GM20000 (cell line): ENCODE measurements around the gene DNM2.
A peak's percentile ranks its signal among the peaks of the same experiment; 100 is the strongest.
"Not testable (repeated sequence)": the region's sequence is repeated elsewhere in the genome, so short reads cannot be mapped to it uniquely, and the experiment has no call there.

ENCODE experiments used
- DNase-seq: peaks from one replicate; pipeline ENCODE4 v3.0.0; 2012; ENCODE audit warnings: low spot score
- CTCF ChIP-seq: IDR thresholded peaks from 2 replicates; pipeline ENCODE4 v1.5.1; 2012; ENCODE audit warnings: mild to moderate bottlenecking, control low read depth; ENCODE audit errors: extremely low read depth, missing control alignments

Gene DNM2

GRCh38 chr19:10717356-10718204, at the start of gene DNM2:
TSS of gene DNM2 (plus strand) at chr19:10718079. CDS start at chr19:10718243, 164 bp downstream.
- TF ChIP-seq CTCF, result peak; percentile 20
- DNase-seq, result peak; percentile 98

GRCh38 chr19:10669246-10669645, 48.6 kb upstream of the DNM2 start:
- no peak for TF ChIP-seq CTCF
- DNase-seq, result no peak

- DNase-seq, result no peak
- no peak for TF ChIP-seq CTCF
Measured at GRCh38 chr19:10670182-10670581, 47.7 kb upstream of the DNM2 start.

- no peak for TF ChIP-seq CTCF
Measured at GRCh38 chr19:10670876-10671804, 46.7 kb upstream of the DNM2 start.

GRCh38 chr19:10671922-10672321, 46.0 kb upstream of the DNM2 start:
- DNase-seq, result not testable (repeated sequence)

More at GRCh38 chr19:10670876-10671804, 46.7 kb upstream of the DNM2 start:
- DNase-seq, result no peak

GRCh38 chr19:10675214-10675613, 42.7 kb upstream of the DNM2 start:
- not testable (repeated sequence) for DNase-seq

- no peak for DNase-seq
- no peak for TF ChIP-seq CTCF
Measured at GRCh38 chr19:10677751-10678150, 40.1 kb upstream of the DNM2 start.

- DNase-seq, result no peak
- no peak for TF ChIP-seq CTCF
Measured at GRCh38 chr19:10678813-10679212, 39.1 kb upstream of the DNM2 start.
